Stomach (tissue), 4 donors: ENCODE data around the gene ARF1.

Experiments used
- CTCF ChIP-seq, 7 experiments: fragments of 450-650 bp in 4 of 7; fragments of 200-600 bp in 3 of 7; sonication (generic) in 3 of 7; IDR thresholded peaks; one replicate each; pipeline ENCODE4 v1.5.1; 2016 to 2019; ENCODE audit warnings: antibody characterized with exemption in 7 of 7, control low read depth in 2 of 7, mild to moderate bottlenecking in 1 of 7
- EP300 ChIP-seq: sonication (generic); formaldehyde crosslinking; IDR thresholded peaks from one replicate; pipeline ENCODE4 v1.6.1; 2017; ENCODE audit warnings: antibody characterized with exemption
- POLR2A ChIP-seq, 4 donors: fragments of 450-650 bp; IDR thresholded peaks; one replicate each; pipeline ENCODE4 v1.6.1; 2016; ENCODE audit warnings: antibody characterized with exemption in 4 of 4, control low read depth in 2 of 4, mild to moderate bottlenecking in 1 of 4, moderate library complexity in 1 of 4

- TF ChIP-seq CTCF (IDR thresholded peaks at IDR 0.05): no peak
- TF ChIP-seq POLR2A (IDR thresholded peaks at IDR 0.05): no peak
- no peak for TF ChIP-seq EP300
Observed at GRCh38 chr1:228142155-228142691, 59.7 kb downstream of the ARF1 start.
